NCI-H774 (cell line): ENCODE data around the gene EMP1.

ENCODE experiments used
- DNase-seq: peaks from one replicate; lab custom pipeline; 2025; lab: John Stamatoyannopoulos, UW

Gene EMP1, protein sequence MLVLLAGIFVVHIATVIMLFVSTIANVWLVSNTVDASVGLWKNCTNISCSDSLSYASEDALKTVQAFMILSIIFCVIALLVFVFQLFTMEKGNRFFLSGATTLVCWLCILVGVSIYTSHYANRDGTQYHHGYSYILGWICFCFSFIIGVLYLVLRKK

DNA sequence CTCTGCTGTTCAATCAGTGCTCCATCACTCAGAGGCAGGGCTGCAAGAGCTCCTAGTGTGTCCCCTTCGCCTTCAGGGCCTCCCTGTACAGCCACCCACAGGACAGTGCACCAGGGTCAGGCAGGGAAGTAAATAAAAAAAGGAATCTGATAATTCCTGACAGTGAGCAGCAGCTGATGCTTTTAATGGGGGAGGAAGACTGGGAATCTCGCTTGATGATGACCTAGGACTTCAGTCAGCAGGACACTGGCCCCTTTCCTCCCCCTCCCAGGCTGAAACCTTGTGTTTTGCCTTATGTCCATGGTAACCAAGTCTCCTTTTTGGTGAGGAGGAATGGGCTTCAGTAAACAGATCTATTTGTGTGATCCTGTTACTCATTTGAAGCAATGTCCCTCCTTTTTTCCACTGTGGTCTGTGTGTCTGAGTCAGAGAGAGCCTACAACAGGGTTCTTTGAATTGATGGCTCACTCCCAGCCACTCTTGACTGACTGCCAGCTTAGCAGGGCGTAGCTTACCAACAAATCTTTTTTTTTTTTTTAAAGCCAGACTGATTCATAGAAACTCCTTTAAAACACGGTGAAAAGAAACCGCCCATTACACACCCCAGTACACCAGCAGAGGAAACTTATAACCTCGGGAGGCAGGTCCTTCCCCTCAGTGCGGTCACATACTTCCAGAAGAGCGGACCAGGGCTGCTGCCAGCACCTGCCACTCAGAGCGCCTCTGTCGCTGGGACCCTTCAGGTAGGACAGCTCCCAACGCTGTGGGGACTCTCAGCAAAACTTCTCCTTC is at the start of gene EMP1:
EMP1 (plus strand) TSS at position 597 of the 792 bp plus-strand sequence. CDS start 14,785 bp downstream, outside the sequence.
- DNase-seq, result no peak

DNA sequence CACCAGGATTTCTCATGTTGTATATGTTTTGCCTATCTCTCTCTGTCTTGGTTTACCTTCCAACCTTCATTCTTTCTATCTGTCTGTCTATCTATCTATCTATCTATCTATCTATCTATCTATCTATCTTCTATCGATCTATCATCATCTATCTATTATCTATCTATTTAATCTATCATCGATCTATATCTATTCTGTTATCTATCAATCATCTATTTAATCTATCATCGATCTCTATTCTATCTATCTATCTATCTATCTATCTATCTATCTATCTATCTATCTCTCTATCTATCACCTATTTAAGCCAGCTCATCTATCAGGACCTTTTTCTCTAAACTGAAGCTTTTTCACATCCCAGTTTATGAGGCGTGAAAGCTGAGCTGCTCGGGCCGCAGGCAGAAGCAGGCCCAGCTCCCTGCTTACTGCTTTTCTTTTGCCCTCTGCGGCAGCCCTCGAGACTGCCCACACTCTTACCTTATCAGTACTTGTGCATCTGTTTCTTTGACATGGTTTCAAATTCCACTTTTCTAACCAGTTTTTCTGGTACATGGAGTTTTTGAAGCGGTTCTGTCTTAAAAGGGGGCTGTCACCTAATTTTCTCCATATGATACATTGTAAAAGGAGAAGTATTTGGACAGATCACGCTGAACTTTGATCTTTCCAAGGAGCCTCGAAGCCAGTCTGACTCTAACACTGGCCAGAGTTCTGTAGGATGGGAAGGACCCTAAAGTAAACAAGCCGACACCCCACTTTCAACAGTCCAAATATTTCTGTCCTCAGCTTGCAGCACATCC is 48.6 kb upstream of the EMP1 start:
- no peak for DNase-seq

DNA sequence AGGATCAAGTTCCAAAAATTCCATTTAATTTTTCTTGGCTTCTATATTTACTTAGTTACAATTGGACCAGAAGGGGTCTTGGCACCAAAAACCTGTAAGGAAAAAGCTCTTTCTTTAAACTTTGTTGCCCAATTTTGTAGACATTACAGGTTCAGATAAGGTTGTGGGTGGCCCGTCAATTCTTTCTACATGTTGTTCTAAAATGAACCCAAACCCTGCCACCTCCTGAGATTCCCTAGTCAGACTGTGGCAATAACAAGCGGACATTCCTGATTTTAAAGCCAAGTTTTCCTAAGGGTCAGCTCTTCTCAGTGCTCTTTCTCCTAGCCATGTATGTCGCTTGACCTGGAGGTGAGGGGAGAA is 48.1 kb upstream of the EMP1 start:
- no peak for DNase-seq

DNA sequence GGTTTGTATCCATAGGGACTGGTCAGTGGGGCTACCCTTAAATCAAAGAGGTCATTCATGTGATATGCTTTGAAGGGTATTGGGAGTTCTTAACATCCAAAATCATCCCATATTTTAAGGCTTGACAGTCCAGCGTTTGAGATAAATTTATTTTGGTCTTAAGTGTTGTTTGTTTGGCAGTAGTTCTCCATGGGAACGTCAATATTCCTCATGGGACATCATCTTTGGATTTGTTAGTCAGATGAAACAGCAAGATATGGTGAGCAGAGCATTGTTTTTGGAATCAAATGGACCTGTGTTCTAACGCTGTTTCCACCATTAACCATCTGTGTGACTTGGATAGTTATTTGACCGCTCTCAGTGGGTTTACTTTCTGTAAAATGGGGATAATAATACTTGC is 47.1 kb upstream of the EMP1 start:
- no peak for DNase-seq

DNA sequence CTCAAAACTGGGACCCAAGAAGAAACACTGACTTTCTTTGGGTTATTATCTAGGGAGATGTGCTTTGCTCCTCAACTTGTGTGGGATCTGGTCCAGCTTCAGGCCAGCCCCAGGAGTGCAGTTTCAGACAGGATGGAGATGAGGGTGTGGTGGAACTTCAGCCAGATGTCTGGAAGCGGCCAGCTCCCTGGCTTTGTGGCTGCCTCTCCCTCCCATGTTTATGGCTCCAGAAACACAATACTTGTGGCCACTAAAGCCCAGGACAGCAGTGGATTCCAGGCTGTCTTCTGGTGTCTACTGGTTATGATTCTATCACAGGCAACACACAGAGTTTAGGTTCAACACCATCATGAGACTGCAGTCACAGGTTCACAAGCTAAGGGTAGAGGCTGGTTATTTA is 44.2 kb upstream of the EMP1 start:
- no peak for DNase-seq

DNA sequence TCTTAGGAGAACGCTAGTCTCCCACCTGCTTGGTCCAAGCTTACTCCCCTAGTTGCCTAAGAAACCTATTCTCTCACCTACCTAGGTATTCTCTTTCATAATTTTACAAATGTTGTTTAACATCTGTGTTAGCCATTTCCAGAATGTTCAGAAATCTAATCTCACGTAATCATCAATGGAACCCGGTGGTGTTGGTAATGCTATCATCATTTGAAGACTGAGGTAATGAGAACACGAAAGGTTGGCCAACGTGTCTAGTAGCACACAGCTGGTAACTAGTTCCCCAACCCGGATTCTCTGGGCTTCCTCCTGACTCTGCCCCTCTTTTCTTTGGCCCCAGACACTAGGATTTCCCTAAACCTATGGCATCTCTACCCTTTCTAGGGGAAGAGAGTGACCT is 43.8 kb upstream of the EMP1 start:
- no peak for DNase-seq

DNA sequence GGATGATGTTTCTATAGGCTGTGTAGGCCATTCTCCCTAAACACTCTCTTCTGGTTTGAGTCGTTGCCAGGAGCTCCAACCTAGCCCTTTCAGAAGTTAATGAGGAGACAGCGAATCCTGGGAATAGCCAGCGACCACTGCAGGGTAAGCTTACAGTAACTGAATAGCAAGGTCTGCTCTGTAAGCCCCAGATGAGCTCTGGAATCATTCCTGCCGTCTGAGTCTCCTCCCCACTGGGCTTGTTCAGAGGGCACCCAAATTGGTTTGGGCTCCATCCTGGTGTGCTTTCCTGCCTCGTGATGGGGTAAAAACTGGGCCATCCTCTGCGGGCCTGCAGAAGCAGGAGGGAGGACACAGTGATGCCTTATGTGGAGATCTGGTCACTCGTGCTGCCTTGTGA is 43.3 kb upstream of the EMP1 start:
- no peak for DNase-seq

DNA sequence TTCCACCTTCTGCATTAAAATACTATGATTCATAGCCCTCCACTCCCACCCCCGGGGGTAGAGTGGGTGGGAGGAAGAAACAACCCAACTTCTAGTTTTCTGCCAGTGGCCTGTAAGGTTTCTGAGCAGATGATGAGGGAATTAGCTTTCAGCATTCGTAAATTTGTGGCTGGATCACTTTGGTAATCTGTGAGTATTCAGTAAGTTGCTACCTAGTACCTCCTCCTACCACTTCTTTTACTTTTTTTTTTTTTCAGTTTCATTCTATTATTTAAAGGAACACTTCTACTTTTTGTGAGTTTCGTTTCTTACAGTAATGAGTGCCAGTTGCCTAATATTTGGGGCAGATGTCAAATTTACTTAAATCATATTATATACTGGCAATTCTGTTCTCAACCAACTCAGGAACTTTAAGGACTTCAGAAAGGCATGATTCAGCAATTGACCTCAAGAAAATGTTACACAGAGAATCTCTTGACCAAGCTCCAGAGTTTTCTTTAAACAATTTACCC is 42.4 kb upstream of the EMP1 start:
- no peak for DNase-seq

DNA sequence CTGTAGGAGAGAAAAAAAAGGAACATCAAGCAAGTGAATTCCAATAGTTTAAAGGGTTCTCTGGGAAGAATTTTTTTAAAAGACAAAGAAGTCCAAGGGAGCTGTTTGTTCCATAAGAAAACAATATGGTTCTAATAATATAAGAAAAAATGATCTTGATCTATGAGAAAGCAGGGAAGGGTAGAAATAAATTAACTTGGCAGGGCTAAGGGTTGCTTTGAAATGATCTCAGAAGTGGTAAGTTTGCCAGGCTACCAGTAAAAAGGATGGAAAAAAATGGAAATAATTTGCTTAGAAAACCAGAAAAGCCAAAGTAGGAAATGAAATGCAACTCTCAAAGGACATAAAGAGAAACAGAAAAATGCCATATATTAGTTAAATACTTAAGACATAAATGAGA is 41.7 kb upstream of the EMP1 start:
- no peak for DNase-seq

DNA sequence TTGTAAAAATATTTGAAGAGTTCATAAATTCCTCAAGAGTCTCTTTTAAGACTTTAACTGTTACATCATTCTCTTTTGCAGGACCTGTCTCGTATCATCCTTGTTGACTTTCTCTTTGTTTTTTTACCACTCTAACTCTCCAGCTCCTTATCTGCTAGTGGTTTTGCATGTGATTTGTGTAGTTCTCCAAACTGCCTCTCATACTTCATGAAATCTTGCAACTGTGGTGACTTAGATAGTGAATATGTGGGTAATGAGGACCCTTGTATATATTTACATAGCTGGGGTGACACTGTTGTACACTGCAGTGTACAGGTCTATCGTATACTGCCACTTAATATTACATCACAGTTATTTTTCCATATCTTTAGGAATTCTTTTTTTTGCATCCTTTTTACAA is 40.2 kb upstream of the EMP1 start:
- no peak for DNase-seq

DNA sequence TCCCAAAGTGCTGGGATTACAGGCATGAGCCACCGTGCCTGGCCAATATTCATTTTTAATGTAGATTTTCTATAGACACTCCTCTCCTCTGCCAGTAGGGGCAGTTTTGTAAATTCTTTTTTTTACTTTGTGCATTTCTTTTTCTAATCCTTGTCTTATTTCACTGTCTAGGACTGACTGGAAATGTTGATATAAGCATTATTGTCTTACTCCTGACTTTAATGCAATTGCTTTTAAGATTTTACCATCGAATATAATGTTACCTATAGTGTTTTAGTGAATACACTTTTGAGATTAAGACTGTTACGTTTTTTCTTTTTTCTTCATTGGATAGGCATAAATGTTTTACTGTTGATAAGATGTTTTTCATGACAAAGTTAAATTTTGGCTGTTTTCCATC is 35.4 kb upstream of the EMP1 start:
- DNase-seq, result no peak

DNA sequence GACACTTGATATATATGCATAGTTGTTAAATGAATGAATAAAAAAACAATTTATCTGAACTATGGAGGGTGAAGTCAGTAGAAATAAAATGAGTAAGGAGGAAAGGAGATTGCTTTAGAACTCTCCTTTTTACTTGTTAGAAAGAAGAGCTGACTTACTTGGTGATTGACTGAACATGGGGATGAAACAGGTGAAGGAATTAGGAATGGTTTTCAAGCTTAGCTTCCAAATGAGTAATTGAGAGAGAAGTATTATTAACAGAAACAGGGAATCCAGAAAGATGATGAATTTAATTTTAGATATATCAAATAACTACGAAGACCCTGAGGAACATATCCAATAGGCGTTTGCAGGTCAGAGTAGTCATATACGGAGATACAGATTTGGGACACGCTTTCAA is 33.6 kb upstream of the EMP1 start:
- no peak for DNase-seq

DNA sequence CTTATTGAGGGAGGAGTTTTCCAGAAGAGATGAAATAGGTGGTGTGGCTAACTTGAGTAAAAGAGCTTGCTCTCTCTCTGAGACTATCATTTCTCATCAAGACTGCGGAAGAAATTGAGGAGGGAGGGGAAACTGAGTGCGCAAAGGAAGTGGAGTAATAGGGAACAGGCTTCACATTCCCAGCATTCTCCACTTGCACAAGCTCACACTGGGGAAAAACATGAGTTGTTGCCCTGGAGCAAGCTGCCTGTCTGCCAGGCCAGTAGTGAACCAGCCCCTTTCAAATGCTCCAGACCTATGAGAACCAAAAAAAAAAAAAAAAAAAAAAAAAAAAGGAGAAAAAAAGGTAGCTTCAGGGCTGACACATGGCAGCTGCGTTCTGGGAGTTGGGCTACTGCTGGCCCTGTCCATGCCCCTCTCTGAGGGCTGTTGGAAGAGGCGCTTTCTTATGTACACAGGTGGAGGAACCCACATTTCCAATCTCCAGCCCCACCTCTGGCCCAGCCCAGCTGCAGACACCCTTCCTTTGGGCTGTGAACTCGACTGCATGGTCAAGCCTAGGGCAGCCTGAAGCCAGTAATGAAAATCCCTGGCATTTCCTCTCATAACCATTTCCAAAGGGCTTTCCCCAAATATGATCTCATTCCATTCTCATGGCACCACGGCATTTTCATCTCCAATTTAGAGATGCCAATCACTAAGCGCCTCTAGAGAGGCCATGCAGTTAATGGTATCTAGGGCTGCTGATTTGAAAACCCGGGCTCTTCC is 32.5 kb upstream of the EMP1 start:
- no peak for DNase-seq

DNA sequence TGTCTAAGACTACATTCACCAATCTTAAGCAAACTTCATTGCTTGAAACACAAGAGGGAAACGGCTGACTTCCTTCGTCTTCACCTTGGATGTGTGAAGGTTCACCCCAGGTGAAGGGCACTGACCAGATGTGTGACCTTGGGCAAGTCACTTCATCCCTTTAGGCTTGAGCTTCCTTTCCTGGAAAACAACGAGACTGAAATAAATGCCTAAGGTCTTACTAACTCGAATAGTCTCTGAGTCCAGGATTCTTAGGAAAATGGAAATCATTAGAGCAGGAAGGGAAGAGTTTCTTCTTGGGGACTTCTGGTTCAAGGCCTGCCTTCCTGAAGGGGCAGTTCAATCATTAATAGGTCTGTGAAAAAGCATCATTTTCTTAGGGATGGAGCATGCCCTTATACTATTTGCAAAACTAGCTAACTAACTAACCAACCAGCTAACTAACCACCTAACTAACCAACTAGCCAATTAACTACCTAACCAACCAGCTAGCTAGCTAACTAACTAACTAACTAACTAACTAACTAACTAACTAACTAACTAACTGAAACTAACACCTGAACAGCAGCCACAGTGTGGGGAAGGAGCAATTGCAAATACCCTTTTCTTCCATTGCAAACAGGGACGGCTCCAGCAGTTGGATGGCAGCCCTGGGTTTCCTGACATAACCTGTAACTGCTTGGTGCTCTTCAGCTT is 31.5 kb upstream of the EMP1 start:
- DNase-seq, result no peak

DNA sequence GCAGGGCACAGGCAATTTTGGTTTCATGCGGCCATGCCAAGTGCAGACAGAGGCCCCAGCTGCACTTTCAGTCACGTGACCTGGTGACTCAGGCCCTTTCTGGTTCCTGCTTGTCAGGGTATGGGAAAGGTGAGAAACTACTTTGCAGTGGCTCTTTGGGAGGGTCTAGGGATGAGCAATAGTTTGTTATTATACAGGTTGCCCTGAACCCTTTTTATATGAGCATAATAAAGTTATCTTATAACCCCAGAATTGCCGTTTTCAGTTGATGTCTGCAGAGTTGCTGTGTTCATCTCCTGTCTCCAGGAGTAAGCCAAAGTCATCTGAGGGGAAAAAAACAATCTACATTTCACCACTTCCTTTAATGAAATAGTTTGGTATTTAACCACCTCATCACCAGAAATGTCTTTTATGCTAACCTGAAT is 30.9 kb upstream of the EMP1 start:
- no peak for DNase-seq

DNA sequence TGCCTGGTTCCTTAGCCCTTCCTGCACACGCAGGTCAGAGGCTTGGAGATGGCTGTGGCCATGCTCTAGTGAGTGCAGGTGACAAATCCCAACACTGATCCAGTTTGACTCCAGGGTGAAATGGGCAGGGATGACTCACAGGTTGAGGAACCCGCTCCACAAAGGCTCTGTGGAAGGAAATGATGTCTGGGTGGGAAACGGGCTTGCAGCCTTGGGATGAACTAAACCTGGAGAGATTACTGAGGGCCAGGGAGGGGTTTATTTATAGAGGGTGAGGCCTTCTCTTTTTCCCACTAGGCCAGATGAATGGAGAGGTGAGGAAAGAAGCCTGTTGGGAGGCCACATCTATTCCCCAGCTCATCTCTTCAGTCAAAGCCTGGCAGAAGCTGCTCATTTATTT is 29.3 kb upstream of the EMP1 start:
- DNase-seq, result no peak

DNA sequence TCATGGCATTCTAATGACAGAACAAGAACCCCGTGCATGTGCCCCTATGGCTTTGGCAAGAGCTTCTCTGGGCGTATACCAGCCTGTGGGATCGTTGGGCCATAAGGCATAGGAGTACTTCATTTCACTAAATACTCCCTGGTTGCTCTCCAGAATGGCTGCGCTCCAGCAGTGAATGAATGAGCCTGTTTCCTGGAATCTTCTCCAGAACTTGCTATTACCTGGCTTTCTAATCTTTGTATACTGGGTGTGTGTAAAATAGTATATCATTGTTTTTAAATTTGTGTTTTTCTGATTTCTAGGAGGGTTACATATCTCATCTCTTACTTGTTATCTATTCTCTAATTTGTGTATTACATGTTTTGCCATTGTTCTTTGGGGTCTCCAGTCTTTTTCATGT is 28.6 kb upstream of the EMP1 start:
- DNase-seq, result no peak

DNA sequence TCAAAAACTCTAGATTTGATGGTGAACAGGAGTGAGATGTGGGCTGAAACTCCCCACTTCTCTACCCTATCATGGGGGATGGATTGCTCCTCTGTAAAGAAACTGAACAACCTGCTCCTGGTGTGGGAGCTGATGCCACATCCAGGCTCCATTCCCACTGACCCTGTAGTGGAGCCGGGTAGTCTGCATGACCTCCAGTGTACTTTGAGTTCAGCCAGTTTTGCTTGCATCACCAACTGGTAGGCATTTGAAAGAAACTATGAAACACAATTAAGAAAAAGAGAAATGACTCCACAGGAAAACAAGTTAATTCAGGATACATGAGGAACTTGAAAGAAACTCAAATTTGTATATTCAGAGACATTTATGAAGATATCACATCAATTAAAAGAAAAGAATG is 27.3 kb upstream of the EMP1 start:
- no peak for DNase-seq

DNA sequence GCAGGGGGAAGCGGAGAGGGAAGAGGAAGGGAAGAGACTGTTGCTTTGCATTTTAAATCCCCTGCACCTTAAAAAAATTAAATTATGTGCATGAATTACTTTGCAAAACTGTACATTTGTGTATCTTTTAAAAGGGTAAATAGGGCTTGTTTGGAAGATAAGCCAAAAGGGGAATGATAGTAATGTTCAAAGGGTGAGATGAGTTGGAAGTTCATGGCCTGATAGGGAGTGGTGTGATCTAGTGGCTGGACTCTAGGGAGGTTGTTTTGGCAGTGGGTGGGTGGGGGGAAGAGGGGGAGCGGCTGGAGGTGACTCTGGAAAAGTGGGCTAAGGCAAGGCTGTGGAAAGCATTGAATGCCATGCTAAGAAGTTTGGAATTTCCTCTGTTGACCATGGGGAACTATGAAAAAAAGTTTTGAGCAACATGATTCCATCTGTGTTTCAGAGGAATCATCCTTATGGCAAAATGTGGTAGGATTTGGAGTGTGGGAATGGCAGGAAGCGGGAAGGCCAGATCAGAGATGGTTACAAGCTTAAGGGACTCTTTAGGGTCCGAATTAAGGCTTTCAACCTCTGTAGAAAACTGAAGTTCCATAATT is 25.5 kb upstream of the EMP1 start:
- DNase-seq, result no peak

DNA sequence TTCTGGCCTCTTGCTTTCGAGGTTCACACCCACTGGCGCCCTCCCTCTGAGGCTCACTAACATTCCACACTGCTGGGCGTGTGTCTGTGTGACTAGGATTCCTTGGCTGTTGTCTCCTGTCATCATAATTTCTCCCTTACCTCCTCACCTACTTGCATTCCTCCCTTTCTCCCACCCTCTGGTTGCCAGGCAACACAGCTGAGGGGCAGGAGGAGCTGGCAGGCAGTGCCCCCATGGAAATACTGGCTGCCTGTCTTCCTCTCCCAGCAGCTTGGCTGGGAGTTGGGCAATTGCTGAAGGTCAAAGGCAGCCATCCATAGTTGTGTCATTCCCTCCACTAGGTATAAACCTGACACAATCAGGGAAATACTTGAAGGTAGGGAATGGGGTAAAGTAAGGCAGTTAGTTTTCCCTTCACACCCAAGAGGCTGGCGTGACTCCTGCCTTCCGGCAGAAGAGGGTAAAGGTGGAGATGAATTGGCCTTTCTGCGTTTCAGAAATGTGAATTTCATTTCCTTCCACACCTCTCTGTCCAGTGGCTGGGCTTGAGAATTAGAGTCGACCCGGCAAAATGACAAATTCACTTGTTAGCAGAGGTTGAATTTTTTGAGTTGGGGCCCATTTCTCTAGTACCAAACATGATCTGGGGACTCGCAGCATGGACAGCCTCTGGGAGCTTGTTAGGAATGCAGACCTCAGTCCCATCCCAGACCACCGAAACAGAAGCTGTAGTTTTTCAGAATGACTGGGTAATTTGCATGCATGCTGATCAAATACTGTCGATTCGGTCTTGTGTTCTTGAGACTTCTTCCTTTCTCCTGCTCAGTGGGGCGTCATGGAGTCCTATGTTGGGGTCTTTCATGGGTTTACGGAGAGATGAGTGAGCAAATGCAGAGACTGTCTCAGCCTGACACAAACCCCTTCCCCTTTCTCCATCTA is 24.3 kb upstream of the EMP1 start:
- no peak for DNase-seq
